Stimulated activated CD4-positive, alpha-beta T cell treated with anti-CD3 and anti-CD28 coated beads, Interleukin-12 subunit alpha, Interleukin-12 subunit beta, amount 100 ng/mL, for 4 hours (primary cell): ENCODE data around the gene HPN.
"Not testable (repeated sequence)": the region's sequence is repeated elsewhere in the genome, so short reads cannot be mapped to it uniquely, and the experiment has no call there.

Source experiments
- DNase-seq: peaks from one replicate; pipeline ENCODE4 v3.0.0-alpha.2; 2020

Gene HPN

DNA sequence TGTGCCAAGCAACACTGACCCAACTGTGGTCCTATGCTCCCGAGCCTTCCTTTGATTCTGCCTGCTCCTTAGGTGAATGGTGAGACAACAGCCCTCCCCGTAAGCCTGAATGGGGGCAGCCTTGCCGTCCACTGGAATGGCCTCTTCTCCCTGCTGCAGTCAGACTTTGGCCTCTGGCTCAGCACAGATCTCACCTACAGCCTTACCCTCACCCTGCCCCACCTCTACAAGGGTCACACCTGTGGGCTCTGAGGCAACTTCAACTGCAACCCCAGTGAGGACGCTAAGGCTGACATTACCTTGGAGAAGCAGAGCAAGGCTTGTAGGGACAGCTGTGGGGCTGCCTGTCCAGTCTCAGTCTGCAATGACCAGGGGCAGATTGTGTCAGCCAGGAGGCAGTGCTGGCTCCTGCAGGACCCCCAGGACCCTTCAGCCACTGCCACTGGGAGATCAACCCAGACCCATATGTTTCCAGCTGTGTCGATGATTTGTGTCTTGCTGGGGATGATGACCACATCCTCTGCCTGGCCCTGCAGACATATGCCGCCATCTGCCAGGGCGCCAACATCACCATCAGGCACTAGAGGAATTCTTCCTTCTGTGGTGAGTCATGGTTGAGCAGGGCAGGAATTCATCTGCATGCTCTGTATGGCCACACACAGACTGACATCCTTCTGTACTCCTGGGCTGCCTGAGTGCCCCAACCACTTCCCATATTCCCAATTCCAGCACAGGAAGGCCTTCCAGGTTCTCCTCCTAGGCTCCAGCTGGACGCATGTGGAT lies 46.8 kb downstream of the HPN start:
- DNase-seq, result no peak

DNA sequence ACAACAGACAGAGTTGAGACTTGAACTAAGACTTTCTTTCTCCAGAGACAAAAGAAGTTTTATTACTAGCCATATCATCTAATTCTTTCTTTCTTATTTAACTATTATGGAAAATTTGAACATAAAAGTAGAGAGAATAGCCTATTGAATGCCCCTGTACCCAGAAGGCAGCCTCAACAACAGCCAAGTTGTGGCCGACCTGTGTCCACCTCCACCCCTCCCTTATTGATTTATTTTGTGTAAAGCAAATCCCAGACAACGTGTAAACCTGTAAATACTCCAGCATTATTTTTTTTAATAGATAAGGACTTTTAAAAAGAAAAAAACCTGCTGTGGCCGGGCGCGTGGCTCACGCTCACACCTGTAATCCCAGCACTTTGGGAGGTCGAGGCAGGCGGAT lies 48.0 kb downstream of the HPN start:
- no peak for DNase-seq

DNA sequence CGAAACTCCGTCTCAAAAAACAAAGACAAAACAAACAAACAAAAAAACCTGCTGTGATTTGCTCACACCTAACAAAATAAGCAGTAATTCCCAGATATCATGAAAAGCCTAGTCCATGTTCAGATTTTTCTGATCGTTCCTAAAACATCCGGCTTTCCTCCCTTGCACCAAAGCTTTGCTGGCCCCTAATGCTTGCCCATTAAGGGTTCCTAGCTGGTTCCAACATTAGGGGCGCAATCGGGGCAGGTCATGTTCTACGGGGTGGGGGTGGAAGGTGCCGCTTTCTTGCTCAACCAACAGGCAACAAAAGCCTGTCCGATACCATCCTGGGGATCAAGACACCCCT lies 48.6 kb downstream of the HPN start:
- no peak for DNase-seq

DNA sequence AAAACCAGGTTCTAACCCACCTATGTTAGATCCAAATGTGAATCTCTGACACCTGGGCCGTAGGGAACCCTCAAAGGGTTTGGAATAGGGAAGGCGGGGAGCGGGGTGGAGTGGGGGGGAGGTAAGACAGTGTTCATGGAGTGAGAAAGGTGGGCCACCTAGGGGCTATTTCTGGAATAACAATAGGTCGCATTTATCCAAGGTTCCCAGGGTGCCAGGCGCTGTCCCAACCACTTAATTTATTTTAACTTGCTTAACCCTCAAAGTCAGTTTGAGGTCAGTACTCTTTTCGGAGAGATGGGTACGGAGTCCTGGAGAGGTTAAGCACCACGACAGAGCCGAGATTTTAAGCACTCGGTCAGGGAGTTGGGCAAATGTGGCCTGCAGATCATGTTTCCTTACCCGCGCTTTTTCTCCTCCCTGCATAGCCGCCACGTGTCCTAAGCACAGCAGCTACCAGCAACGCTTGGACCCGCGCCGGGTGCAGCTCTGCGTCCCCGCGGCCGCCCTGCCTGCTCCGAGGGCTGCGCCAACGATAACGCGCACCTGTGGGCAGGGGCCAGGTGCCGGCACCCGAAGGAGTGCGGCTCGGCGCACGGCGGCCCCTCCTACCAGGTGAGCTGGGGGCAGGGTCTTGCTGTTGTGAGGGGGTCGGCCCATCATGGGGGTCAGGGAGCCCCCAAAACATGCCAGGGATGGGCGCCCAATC lies 49.1 kb downstream of the HPN start:
- DNase-seq, result peak; percentile 22

DNA sequence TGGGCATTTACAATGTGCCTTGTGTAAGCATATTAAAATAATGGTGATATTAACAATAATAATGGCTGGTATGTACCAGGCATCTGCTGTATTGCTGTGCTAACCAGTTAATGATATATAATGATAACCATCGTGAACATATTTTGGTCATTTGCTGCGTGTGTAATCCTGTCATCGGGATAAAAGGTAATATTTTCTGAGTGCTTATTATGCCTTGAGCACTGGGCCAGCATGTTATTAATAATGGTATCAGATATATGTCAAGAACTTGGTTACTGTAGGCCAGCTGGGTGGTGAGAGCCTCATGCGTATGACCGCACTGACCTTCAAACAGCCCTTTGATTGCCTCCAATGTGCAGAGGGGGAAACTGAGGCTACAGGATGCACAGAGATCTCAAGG lies 51.9 kb downstream of the HPN start:
- no peak for DNase-seq

DNA sequence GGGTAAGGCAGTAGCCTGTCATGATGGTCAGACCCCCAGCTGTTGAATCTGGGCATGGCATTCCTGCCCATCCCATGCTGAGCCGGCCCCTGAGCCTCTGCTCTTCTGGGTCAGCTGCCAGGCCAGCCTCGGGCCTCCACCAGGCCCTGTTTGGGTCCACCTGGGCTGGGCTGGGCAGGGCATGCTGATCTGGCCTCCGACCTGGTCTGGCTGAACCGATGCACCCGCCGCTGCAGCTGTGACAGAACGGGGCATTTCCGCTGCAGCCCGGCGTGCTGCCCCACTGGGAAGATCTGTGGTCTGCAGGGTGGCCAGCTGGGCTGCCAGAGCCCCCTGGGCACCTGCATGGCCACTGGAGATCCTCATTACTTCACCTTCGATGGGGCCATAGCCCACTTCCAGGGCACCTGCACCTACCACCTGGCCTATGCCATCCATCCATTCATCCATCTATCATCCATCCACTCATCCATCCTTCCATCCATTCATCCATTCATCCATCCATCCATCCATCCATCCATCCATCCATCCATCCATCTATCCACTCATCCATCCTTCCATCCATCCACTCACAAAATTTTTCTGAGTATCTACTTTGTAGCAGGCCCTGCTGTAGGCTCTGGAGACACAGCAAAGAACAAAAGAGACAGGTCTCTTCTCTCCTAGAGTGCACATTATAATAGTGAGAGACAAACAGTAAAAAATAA lies 52.6 kb downstream of the HPN start:
- no peak for DNase-seq

DNA sequence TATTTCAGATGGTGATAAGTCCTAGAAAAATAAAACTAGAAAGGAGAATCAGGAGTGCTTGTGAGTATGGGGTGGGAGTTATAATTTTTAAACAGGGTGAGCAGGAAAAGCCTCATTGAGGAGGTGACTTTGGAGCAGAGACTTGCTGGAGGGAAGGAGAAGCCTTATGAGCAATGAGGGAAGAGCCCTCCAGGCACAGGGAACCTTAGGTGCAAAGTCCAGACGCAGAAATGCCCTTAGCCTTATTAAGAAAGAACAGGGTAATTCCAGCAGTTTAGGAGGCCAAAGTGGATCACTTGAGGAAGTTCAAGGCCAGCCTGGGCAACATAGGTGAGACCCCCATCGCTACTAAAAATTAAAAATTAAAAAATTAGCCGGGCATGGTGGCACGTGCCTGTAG lies 53.1 kb downstream of the HPN start:
- no peak for DNase-seq

DNA sequence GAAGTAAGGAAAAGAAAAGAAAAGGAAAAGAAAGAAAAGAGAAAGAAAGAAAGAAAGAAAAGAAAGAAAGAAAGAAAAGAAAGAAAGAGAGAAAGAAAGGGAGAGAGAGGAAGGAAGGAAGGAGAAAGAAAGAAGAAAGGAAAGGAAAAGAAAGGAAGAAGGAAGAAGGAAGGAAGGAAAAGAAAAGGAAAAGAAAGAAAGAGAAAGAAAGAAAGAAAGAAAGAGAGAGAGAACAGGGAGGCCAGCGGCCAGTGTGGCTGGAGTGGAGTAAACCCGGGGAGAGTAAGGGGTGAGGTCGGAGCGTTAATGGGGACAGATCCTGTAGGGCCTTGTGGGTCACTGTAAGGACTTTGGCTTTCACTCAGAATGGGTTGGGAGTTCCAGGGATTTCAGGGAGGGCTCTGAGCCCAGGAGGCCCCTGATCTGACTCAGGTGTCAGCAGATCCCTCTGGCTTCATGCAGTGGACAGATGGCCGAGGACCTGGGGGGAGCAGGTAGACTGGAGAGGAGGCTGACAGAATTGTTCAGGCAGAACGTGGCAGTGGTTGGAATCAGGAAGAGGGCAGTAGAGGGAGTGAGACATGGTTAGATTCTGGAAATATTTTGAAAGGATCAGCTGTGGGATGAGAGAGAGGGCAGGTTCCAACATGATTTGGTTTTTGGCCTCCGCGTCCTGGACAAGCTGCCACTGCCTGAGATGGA lies 54.3 kb downstream of the HPN start:
- no peak for DNase-seq

DNA sequence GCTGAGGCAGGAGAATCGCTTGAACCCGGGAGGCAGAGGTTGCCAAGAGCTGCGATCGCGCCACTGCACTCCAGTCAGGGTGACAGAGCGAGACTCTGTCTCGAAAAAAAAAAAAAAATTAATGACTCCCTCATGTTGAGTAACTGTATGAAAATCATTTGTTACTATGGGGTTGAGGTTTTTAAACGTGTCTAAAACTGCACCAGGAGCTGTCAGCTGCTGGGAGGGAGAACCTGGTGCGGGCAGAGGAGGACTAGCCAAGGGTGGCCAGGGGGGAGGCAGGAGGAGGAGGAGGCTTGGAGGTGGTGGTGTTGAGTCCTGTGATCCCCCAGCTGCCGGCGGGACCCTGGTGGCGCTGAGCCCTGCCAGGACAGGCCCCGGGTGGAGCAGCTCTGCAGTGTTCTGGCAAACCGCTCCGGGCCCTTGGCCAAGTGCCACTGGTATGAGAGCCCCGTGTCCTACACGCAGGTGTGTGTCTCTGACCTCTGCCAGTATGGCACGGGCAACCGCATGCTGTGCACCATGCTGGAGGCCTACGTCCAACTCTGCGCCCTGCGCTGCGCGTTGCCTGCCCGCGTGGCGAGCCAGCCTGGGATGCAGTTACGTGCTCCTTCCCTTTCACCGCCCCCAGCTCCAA lies 57.0 kb downstream of the HPN start:
- no peak for DNase-seq

DNA sequence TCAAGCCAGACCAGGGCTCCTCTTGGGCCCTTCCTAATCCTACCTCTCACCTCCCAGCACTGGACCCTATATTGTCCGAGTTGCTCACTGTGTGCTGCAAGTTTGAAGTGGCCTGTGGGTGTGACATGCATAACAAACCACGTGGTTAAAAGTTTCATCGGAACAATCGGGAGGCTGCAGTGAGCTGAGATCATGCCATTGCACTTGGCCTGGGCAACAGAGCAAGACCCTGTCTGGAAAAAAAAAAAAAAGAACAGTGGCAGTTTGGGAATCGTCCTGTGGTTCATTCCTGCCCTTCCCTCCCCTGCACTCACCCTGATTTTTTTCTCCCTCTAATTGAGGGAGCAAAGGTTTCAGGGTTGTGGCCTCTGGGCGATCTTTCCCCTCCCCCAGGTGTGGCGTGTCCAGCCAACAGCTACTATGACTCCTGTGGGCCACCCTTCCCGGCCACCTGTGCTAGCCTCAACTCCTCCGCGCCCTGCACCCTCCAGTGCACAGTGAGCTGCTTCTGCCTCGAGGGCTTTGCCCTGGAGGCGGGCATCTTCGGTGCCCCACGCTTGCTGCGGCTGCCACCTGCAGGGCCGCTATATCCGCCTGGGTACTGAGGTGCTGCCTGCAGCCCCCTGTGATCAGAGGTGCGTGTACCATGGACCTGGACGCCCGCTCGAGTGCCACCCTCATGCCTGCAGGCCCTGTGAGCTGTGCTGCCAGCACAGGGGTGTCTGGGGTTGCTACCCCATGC lies 57.8 kb downstream of the HPN start:
- no peak for DNase-seq

DNA sequence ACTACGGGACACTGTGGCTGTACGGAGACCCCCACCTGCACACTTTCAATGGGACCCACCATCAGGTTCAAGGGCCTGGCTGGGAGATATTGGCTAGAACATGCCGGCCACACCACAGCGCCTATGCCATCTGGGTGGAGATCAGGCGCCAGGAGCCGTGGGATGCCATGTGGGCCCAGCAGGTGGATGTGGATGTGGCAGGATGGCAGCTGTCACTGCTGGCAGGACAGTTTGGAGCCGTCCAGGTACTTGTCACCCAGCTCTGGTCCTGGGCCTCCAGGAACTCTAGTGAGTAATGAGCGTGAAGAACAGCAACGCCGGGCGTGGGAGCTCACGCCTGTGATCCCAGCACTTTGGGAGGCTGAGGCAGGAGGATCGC lies 58.4 kb downstream of the HPN start:
- no peak for DNase-seq

DNA sequence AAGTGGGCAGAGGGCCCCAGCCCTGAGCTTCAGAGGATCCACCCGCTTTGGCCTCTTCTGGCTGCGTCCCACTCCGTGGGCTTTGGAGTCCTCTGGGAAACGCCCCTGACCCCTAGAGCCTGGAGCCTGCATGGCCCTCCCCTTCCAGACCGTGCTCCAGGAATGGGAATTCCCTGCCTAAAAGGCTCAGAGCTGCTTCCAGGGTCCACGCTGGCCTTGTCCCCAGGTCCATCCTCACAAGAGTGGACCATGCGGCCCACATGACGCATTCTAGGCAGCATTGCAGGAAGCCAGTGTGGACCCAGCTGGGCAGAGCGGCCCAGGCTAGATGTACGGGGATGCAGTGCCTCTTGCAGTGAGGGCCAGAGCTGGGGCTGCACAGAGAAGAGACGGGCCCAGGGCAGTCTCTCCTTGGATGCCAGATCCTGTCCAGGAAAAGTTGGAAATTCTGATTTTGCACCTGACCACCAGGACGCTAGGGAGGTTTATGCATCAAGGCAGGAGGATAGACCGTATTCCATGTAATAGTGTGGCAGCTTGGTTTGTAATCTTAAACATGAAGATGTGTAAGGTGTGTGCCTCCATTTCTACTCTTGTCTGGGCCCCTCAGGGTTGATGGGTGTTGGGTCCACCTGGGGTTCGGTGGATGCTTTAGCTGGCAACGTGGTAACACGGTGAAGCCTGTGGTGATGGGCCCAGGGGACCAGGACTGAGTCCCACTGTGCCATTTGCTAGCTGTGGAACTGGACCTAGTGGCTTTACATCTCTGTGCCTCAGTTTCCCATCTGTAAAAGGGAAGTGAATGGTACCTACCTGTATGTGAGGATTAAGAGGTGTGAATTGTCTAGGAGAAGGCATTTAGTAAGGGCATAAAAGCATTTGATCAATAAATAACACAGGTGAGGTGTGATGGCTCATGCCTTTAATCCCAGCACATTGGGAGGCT lies 59.3 kb downstream of the HPN start:
- no peak for DNase-seq

DNA sequence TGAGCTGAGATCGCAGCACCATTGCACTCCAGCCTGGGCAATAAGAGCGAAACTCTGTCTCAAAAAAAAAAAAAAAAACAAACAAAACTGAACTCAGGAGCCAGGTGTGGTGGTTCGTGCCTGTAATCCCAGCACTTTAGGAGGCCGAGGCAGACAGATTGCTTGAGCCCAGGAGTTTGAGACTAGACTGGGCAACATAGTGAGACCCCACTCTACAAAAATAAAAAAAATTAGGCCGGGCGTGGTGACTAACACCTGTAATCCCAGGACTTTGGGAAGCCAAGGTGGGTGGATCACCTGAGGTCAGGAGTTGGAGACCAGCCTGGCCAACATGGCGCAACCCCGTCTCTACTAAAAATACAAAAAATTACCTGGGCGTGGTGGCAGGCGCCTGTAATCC lies 60.4 kb downstream of the HPN start:
- not testable (repeated sequence) for DNase-seq

DNA sequence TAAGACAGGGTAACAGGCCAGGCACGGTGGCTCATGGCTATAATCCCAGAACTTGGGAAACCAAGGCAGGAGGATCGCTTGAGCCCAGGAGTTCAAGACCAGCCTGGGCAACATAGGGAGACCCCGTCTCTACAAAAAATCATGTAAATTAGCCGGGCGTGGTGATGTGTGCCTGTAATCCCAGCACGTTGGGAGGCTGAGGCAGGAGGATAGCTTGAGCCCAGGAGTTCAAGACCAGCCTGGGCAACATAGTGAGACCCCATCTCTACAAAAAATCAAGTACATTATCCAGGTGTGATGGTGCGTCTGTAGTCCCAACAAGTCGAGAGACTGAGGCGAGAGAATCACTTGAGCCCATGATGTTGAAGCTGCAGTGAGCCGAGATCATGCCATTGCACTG lies 62.1 kb downstream of the HPN start:
- not testable (repeated sequence) for DNase-seq

DNA sequence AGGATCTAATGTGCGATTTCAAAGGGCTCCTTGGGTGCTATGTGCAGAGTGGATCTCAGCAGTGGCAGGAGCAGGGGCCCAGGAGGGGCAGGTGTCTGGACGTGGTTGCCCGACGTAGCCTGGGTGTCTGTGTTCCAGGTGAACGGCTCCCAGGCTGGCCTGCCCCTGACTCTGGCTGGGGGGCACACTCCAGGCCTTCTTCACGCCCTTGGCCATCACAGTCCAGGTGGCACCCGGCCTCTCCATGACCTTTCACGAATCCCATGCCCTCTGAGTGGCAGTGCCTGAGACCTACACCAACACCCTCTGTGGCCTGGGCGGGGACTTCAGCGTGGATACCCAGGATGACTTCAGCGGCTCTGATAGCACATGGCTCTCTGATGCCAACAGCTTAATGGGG lies 62.8 kb downstream of the HPN start:
- no peak for DNase-seq

DNA sequence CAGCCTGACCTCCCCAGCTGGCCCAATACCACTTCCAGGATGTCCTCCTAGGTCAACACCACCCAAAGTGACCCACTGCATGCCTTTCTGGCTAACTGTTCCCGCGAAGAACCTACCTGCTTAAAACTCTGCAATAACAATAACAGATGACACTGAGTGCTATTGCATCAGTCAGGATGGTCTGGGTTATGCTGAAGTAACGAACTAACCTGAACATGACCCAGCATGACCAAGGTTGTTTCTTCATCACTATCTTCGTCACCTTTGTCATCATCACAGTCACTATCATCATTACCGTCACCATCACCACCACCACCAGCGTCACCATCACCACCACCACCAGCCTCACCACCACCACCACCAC lies 63.5 kb downstream of the HPN start:
- DNase-seq, result no peak

DNA sequence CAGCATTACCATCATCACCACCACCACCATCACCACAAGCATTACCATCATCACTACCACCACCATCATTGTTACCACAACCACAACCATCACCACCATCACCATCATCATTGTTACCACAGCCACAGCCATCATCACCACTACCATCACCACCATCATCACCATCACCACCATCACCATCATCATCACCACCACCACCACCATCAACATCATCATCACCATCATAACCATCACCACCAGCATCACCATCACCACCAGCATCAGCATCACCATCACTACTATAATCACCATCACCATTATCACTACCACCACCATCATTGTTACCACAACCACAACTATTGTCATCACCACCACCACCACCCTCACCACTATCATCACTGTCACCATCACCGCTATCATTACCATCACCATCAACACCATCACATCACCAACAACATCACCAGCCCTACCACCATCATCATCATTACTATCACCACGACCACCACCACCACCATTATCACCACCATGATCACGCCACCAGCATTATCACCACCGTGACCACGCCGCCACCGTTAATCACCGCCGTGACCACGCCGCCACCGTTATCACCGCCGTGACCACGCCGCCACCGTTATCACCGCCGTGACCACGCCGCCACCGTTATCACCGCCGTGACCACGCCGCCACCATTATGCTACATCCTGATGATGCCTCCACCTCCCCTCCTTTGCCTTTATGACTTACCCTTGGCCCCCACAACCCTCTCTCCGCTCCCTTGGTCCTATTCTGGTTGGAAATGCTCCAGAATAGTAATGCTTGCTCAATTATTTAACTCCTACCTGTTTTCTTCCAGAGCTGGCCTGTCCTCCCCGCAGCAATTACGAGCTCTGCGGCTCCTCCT lies 64.1 kb downstream of the HPN start:
- no peak for DNase-seq

DNA sequence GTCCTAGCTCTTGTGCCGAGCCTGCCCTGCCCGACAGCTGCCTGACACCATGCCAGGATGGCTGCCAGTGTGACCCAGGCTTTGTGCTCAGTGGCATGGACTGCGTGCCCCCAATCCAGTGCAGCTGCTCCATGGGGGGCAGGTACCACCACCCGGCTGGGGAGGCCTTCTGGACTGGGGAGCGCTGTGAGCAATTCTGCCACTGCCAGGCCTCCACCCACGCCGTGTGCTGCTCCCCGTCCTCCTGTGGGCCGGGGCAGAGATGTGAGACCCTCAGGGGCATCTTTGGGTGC lies 64.7 kb downstream of the HPN start:
- no peak for DNase-seq

DNA sequence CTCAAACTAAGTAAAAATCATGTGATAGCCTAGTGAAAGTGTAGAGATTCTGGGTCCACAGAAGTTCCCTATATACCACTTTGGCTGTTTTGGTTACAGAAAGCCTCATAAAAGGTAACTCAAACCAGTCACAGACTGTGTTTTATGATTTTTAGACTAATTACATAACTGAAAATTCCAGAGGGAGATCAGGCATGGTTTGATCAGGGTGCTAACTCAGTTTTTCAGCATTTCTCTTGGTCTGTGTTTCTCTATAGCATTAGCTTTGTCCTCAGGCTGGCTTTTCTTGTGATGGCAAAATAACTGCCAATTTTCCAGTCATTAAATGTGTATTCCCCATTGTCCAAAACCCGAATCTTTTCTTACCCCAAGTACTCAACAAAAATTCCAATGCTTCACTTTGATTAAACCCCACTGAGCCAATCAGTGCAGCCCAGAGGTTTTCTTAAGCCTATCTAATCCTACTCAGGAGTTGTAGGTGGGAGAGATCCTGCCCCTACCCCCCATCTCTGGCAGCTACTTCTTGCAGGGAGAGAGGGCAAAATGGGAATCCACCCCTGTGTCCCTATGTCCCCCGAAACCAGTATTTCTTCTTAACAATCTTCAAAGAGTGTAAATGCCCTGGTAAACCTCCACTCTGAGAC lies 65.5 kb downstream of the HPN start:
- no peak for DNase-seq

DNA sequence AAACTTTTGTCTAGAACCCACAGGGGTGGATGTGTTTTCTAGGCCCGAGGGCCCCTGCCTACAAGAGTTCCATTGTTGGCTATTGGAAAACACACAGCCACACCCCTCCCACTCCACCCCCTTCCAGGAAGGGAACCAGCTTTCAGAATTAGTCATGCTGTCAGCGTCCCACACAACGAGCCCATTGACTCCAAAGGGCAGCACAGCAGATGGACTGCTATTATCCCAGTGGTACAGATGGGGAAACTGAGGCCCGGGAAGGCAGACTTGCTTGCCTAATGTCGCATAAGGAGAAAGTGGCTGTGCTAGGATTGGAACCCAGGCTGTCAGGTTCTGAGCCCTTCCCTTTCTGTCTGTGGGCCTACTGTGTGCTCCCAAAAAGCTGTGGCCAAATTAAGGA lies 66.0 kb downstream of the HPN start:
- no peak for DNase-seq
